SJSA1 (cell line): Measurements from ENCODE around the gene SARM1. TPM values are rescaled to one million over a fixed set of nuclear protein-coding genes. Genes with fewer than 3 reads are reported as not detected.
"Not testable (repeated sequence)": the region's sequence is repeated elsewhere in the genome, so short reads cannot be mapped to it uniquely, and the experiment has no call there.

Experiments
- DNase-seq, 2 experiments: peaks; one replicate each; pipeline ENCODE4 v3.0.0-alpha.2; 2015 to 2020; ENCODE audit warnings: low spot score in 2 of 2, low read depth in 1 of 2
- H3K27ac ChIP-seq: fragments of 250-450 bp; sonication (Bioruptor Pico); 2 replicates; pipeline ENCODE4 v1.5.1; 2020; ENCODE audit warnings: mild to moderate bottlenecking, moderate library complexity
- H3K27me3 ChIP-seq: fragments of 250-450 bp; sonication (Bioruptor Pico); replicated peaks from 2 replicates; pipeline ENCODE4 v1.5.1; 2020; ENCODE audit warnings: mild to moderate bottlenecking, moderate library complexity
- H3K36me3 ChIP-seq: fragments of 250-450 bp; sonication (Bioruptor Pico); 2 replicates; pipeline ENCODE4 v1.5.1; 2020; ENCODE audit warnings: mild to moderate bottlenecking
- H3K4me1 ChIP-seq: fragments of 250-450 bp; sonication (Bioruptor Pico); replicated peaks from 2 replicates; pipeline ENCODE4 v1.6.1; 2021; ENCODE audit warnings: mild to moderate bottlenecking
- H3K4me3 ChIP-seq: fragments of 250-450 bp; sonication (Bioruptor Pico); 2 replicates; pipeline ENCODE4 v1.5.1; 2020; ENCODE audit warnings: mild to moderate bottlenecking
- H3K9me3 ChIP-seq: fragments of 250-450 bp; sonication (Bioruptor Pico); replicated peaks from 2 replicates; pipeline ENCODE4 v1.5.1; 2020; ENCODE audit warnings: mild to moderate bottlenecking
- total RNA-seq: library from RNA; depleted of rRNA; stranded (reverse); fragments of >200 nt; shearing (Covaris generic); gene quantifications from 2 replicates; pipeline ENCODE4 v1.2.3, GENCODE V29; 2014

The SARM1 gene
- total RNA-seq, 1 experiment from 2014 or later = 10.8 TPM

GRCh38 chr17:28335201-28335958 is 36.1 kb upstream of the SARM1 start, which contains the start of the genes IFT20 and TNFAIP1:
Gene IFT20, minus strand, starts transcription at chr17:28335472. Its CDS starts 3,487 bp downstream, at chr17:28331985.
Gene TNFAIP1, plus strand, starts transcription at chr17:28335761. Its CDS starts 3,761 bp downstream, at chr17:28339522.
- Histone ChIP-seq H3K9me3 (no peaks in the 10 kb centered on the region), H3K27me3 (no peaks in the 10 kb centered on the region), H3K27ac (peak within 1 kb of the TSS; percentile 91), H3K4me3 (peak within 1 kb of the TSS; percentile 65), H3K36me3 (peaks cover 23% of the 10 kb centered on the region; the same call in 1 of the 2 replicates), H3K4me1 (peaks cover 26% of the 10 kb centered on the region)
- peak; percentile 98 to 100 for DNase-seq

GRCh38 chr17:28335959-28336871 is 35.3 kb upstream of the SARM1 start:
- H3K36me3 ChIP-seq = peaks cover 31% of the 10 kb centered on the region
- no peaks in the 10 kb centered on the region for H3K27me3 ChIP-seq
- peak overlapping the region; percentile 91 for H3K27ac ChIP-seq
- no peaks in the 10 kb centered on the region for H3K9me3 ChIP-seq
- peak; percentile 79 to 82 for DNase-seq
- H3K4me3 ChIP-seq = peak overlapping the region; percentile 65
- H3K4me1 ChIP-seq = peaks cover 26% of the 10 kb centered on the region

- peaks cover 50% of the 10 kb centered on the region for H3K36me3 ChIP-seq
- no peak for DNase-seq
- H3K27me3 ChIP-seq = no peaks in the 10 kb centered on the region
- peaks cover 26% of the 10 kb centered on the region for H3K4me1 ChIP-seq
- H3K9me3 ChIP-seq = no peaks in the 10 kb centered on the region
- no peak overlapping the region for H3K4me3 ChIP-seq
- no peak overlapping the region for H3K27ac ChIP-seq
These were observed 33.3 kb upstream of the SARM1 start for GRCh38 chr17:28338056-28338768.

GRCh38 chr17:28338769-28339212 is 32.7 kb upstream of the SARM1 start:
- not testable (repeated sequence) for H3K9me3 ChIP-seq, DNase-seq

GRCh38 chr17:28339431-28339830 is 32.1 kb upstream of the SARM1 start:
- DNase-seq = no peak
- Histone ChIP-seq H3K9me3 (no peaks in the 10 kb centered on the region), H3K4me1 (peaks cover 23% of the 10 kb centered on the region), H3K36me3 (peaks cover 58% of the 10 kb centered on the region), H3K4me3 (no peak overlapping the region), H3K27me3 (no peaks in the 10 kb centered on the region), H3K27ac (no peak overlapping the region)

More at GRCh38 chr17:28338769-28339212, 32.7 kb upstream of the SARM1 start:
- H3K27ac ChIP-seq, H3K4me3 ChIP-seq, H3K27me3 ChIP-seq: not testable (repeated sequence)
- Histone ChIP-seq H3K4me1 (peaks cover 26% of the 10 kb centered on the region), H3K36me3 (peaks cover 53% of the 10 kb centered on the region)

GRCh38 chr17:28340374-28340773 is 31.1 kb upstream of the SARM1 start:
- Histone ChIP-seq H3K27ac (no peak overlapping the region), H3K36me3 (peaks cover 65% of the 10 kb centered on the region), H3K27me3 (no peaks in the 10 kb centered on the region), H3K4me1 (peaks cover 19% of the 10 kb centered on the region), H3K9me3 (no peaks in the 10 kb centered on the region), H3K4me3 (no peak overlapping the region)
- DNase-seq = no peak

GRCh38 chr17:28341516-28341915 is 30.0 kb upstream of the SARM1 start:
- Histone ChIP-seq H3K9me3 (no peaks in the 10 kb centered on the region), H3K4me3 (no peak overlapping the region), H3K4me1 (peaks cover 19% of the 10 kb centered on the region), H3K36me3 (peaks cover 73% of the 10 kb centered on the region), H3K27me3 (no peaks in the 10 kb centered on the region), H3K27ac (no peak overlapping the region)
- DNase-seq = no peak

- peaks cover 77% of the 10 kb centered on the region for H3K36me3 ChIP-seq
These were observed 29.2 kb upstream of the SARM1 start for GRCh38 chr17:28342313-28342712.

GRCh38 chr17:28343491-28343932 is 28.0 kb upstream of the SARM1 start:
- peaks cover 83% of the 10 kb centered on the region for H3K36me3 ChIP-seq
- no peak overlapping the region for H3K4me3 ChIP-seq
- H3K27me3 ChIP-seq = no peaks in the 10 kb centered on the region
- H3K9me3 ChIP-seq = no peaks in the 10 kb centered on the region
- DNase-seq = no peak
- H3K4me1 ChIP-seq = peaks cover 17% of the 10 kb centered on the region
- H3K27ac ChIP-seq = no peak overlapping the region

More at GRCh38 chr17:28342313-28342712, 29.2 kb upstream of the SARM1 start:
- H3K4me3 ChIP-seq = no peak overlapping the region
- H3K27ac ChIP-seq = no peak overlapping the region
- H3K27me3 ChIP-seq = no peaks in the 10 kb centered on the region
- H3K9me3 ChIP-seq = no peaks in the 10 kb centered on the region
- H3K4me1 ChIP-seq = peaks cover 21% of the 10 kb centered on the region
- DNase-seq = no peak

- H3K27ac ChIP-seq = no peak overlapping the region
- H3K9me3 ChIP-seq = no peaks in the 10 kb centered on the region
- no peak for DNase-seq
- no peak overlapping the region for H3K4me3 ChIP-seq
- peaks cover 15% of the 10 kb centered on the region for H3K4me1 ChIP-seq
- peaks cover 88% of the 10 kb centered on the region for H3K36me3 ChIP-seq
- H3K27me3 ChIP-seq = no peaks in the 10 kb centered on the region
These were observed 27.5 kb upstream of the SARM1 start for GRCh38 chr17:28344011-28344410.

- peaks cover 90% of the 10 kb centered on the region for H3K36me3 ChIP-seq
- peaks cover 15% of the 10 kb centered on the region for H3K4me1 ChIP-seq
- no peak for DNase-seq
- no peak overlapping the region for H3K27ac ChIP-seq
- no peaks in the 10 kb centered on the region for H3K9me3 ChIP-seq
- H3K4me3 ChIP-seq = no peak overlapping the region
- no peaks in the 10 kb centered on the region for H3K27me3 ChIP-seq
These were observed 27.0 kb upstream of the SARM1 start for GRCh38 chr17:28344435-28344901.

- no peaks in the 10 kb centered on the region for H3K27me3 ChIP-seq
- H3K9me3 ChIP-seq = no peaks in the 10 kb centered on the region
- peaks cover 93% of the 10 kb centered on the region for H3K36me3 ChIP-seq
- H3K27ac ChIP-seq = no peak overlapping the region
- no peak for DNase-seq
- no peak overlapping the region for H3K4me3 ChIP-seq
- peaks cover 15% of the 10 kb centered on the region for H3K4me1 ChIP-seq
These were observed 25.9 kb upstream of the SARM1 start for GRCh38 chr17:28345419-28346198.
